Measurements from ENCODE around the gene PAEP.

DNA sequence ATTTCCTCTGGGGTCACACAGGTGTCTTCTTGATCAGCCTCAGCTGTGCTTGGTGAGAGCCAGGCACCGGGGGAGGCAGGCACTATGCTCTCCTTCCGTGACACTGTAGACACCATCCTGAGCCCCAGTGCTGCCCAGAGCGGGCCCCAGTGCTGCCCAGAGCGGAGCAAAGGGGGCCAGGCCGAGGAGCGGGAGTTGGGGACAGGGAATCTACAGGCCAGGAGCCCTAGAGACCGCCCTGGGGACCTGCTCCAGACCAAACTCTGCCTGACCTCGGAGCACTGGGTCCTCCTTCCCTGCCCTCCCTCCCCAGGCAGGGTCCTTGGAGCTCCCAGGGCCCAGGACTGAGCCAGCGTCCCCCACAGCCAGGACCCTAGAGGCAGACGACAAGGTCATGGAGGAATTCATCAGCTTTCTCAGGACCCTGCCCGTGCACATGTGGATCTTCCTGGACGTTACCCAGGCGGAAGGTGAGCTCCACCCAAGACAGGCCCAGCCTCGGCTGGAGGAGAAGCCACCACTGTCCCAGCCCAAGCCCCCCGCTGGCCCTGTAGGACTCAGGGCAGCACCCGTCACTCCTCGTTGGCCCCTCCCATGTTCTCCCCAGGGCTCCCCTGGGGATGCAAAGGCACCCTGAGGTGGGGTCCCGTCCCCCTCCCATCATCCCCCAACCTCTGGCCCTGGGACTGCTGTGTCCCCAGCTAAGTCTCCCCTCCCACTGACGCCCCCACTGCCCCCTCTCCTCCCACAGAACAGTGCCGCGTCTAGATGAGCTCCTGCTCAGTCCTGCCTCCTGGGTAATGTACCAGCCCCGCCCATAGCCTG, 30.2 kb downstream of the PAEP start:
- TF ChIP-seq NFRKB (IDR thresholded peaks at IDR 0.05) (no peak), SP1 (IDR thresholded peaks at IDR 0.05) (no peak), BHLHE40 (IDR thresholded peaks at IDR 0.05; ENCODE audit: borderline replicate concordance) (no peak), HDGF (IDR thresholded peaks at IDR 0.05; ENCODE audit: borderline replicate concordance) (no peak), ZNF384 (IDR thresholded peaks at IDR 0.05) (no peak), FOXM1 (IDR thresholded peaks at IDR 0.05; ENCODE audit: borderline replicate concordance) (no peak), SUZ12 (IDR thresholded peaks at IDR 0.05) (no peak), TARDBP (IDR thresholded peaks at IDR 0.05) (no peak)

Measured in HEK293T (cell line).